GM12878 (cell line): ENCODE measurements around the gene OXA1L. TPM values are rescaled to one million over a fixed set of nuclear protein-coding genes. Genes with fewer than 3 reads are reported as not detected.

Source experiments
- BHLHE40 ChIP-seq, 2 experiments: fragments of 450-650 bp in 1 of 2; IDR thresholded peaks; 2 replicates each; pipeline ENCODE4 v1.6.1; 2011 to 2017; ENCODE audit warnings: low read depth in 2 of 2, borderline replicate concordance in 1 of 2, improper control_type of control experiment in 1 of 2, low read length in 1 of 2, mild to moderate bottlenecking in 1 of 2
- CBX3 ChIP-seq: fragments of 200-600 bp; sonication (generic); IDR thresholded peaks from 2 replicates; pipeline ENCODE4 v1.6.1; 2016; ENCODE audit warnings: low read depth, borderline replicate concordance
- EZH2 ChIP-seq: IDR thresholded peaks from 2 replicates; pipeline ENCODE4 v1.6.1; 2012; ENCODE audit warnings: low read depth, mild to moderate bottlenecking, control low read depth, inconsistent platforms, low read length, borderline replicate concordance; ENCODE audit not compliant: control insufficient read depth
- GATAD2B ChIP-seq: fragments of 450-650 bp; conservative IDR thresholded peaks from 2 replicates; pipeline ENCODE4 v1.6.1; 2017; ENCODE audit warnings: low read depth, mild to moderate bottlenecking, moderate library complexity
- IKZF2 ChIP-seq, 2 experiments: fragments of 450-650 bp; IDR thresholded peaks; 2 replicates each; pipeline ENCODE4 v1.6.1; 2017; ENCODE audit warnings: mild to moderate bottlenecking in 2 of 2, moderate library complexity in 2 of 2
- MEF2A ChIP-seq: IDR thresholded peaks from 2 replicates; pipeline ENCODE4 v1.6.1; 2011; ENCODE audit warnings: low read depth, mild to moderate bottlenecking, low read length, moderate library complexity; ENCODE audit not compliant: insufficient read depth
- MXI1 ChIP-seq: fragments of 150-350 bp; IDR thresholded peaks from 2 replicates; pipeline ENCODE4 v1.6.1; 2011; ENCODE audit warnings: low read depth, mild to moderate bottlenecking, inconsistent platforms, low read length, improper control_type of control experiment
- NBN ChIP-seq: fragments of 450-650 bp; IDR thresholded peaks from 2 replicates; pipeline ENCODE4 v1.6.1; 2016
- PML ChIP-seq: IDR thresholded peaks from 2 replicates; pipeline ENCODE4 v1.6.1; 2012; ENCODE audit warnings: low read length, inconsistent platforms
- RAD21 ChIP-seq: IDR thresholded peaks from 2 replicates; pipeline ENCODE4 v1.6.1; 2011; ENCODE audit warnings: mild to moderate bottlenecking, low read depth, low read length, moderate library complexity; ENCODE audit not compliant: insufficient read depth
- SIN3A ChIP-seq: IDR thresholded peaks from 2 replicates; pipeline ENCODE4 v1.6.1; 2012; ENCODE audit warnings: low read depth, low read length, improper control_type of control experiment
- TCF12 ChIP-seq: IDR thresholded peaks from 2 replicates; pipeline ENCODE4 v1.6.1; 2011; ENCODE audit warnings: low read depth, mild to moderate bottlenecking, low read length
- ZNF207 ChIP-seq: fragments of 450-650 bp; IDR thresholded peaks from 2 replicates; pipeline ENCODE4 v1.6.1; 2014; ENCODE audit warnings: antibody characterized with exemption, mild to moderate bottlenecking, borderline replicate concordance
- ZNF24 ChIP-seq: fragments of 450-650 bp; IDR thresholded peaks from 2 replicates; pipeline ENCODE4 v1.6.1; 2017; ENCODE audit warnings: antibody characterized with exemption, mild to moderate bottlenecking
- polyA plus RNA-seq, 11 experiments: library from polyadenylated mRNA; depleted of rRNA in 4 of 11; unstranded in 6 of 11; stranded (reverse) in 5 of 11; fragments of >200 nt; fragmentation: Nextera tagmentation in 4 of 11; fragmentation: Illumina TruSeq in 1 of 11; extraction: Ambion mirVana in 4 of 11; extraction: Trizol in 1 of 11; gene quantifications; 1 replicate in 1 of 11; 2 replicates in 10 of 11; pipeline versions ENCODE4 v1.2.1 to v1.2.3, GENCODE V29; 2011 to 2016; ENCODE audit warnings: inconsistent platforms in 2 of 11, missing spikeins in 2 of 11, low read depth in 1 of 11
- total RNA-seq, 4 experiments: library from RNA; depleted of rRNA in 3 of 4; stranded (reverse); fragments of >200 nt in 3 of 4; fragmentation: Illumina TruSeq in 1 of 4; extraction: Trizol in 1 of 4; gene quantifications; 2 replicates each; pipeline versions ENCODE4 v1.2.1 to v1.2.3, GENCODE V29; 2013 to 2021
- TF ChIP-seq, protein P1 (sequence below): fragments of 450-650 bp; IDR thresholded peaks from 2 replicates; pipeline ENCODE4 v1.6.1; 2017; ENCODE audit warnings: mild to moderate bottlenecking, low read depth, inconsistent platforms; ENCODE audit not compliant: poor library complexity, severe bottlenecking
- TF ChIP-seq, protein P2 (sequence below): IDR thresholded peaks from 2 replicates; pipeline ENCODE4 v1.6.1; 2011; ENCODE audit warnings: borderline replicate concordance, low read depth, mild to moderate bottlenecking, moderate library complexity, low read length; ENCODE audit not compliant: insufficient read depth, poor library complexity, severe bottlenecking
- TF ChIP-seq, protein P3 (sequence below): fragments of 450-650 bp; IDR thresholded peaks from 2 replicates; pipeline ENCODE4 v1.6.1; 2018; ENCODE audit warnings: mild to moderate bottlenecking, low read depth, moderate library complexity; ENCODE audit not compliant: partially characterized antibody
- TF ChIP-seq, protein P4 (sequence below): IDR thresholded peaks from 2 replicates; pipeline ENCODE4 v1.6.1; 2012; ENCODE audit warnings: mild to moderate bottlenecking, low read depth, low read length

The OXA1L gene
- total and polyA plus RNA-seq, 10 of the 15 experiments (the other 5 are each of a cell fraction or from before 2014, with no cell fraction given): 105 to 289 (median 146) TPM

DNA sequence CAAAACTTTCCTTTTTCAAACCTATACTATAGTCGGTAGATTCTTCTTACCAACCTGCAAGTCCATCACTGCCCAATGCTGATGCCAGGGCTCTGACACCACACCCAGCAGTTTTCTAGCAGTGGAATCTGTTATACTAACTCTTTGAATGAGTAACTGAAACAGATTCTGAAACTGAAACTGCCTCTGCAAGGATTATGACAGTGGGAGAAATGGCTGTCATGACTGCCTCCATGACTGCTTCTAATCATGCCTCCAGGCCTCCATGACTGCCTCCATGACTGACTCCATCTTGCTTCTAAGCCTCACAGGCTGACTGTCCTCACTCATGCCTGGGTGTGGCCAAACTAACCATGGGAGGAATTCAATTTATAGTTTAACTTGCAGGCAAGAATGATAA is 29.4 kb upstream of the OXA1L start (continued):
- TF ChIP-seq, protein P1, sequence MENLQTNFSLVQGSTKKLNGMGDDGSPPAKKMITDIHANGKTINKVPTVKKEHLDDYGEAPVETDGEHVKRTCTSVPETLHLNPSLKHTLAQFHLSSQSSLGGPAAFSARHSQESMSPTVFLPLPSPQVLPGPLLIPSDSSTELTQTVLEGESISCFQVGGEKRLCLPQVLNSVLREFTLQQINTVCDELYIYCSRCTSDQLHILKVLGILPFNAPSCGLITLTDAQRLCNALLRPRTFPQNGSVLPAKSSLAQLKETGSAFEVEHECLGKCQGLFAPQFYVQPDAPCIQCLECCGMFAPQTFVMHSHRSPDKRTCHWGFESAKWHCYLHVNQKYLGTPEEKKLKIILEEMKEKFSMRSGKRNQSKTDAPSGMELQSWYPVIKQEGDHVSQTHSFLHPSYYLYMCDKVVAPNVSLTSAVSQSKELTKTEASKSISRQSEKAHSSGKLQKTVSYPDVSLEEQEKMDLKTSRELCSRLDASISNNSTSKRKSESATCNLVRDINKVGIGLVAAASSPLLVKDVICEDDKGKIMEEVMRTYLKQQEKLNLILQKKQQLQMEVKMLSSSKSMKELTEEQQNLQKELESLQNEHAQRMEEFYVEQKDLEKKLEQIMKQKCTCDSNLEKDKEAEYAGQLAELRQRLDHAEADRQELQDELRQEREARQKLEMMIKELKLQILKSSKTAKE: no peak
- no peak for TF ChIP-seq GATAD2B
- TF ChIP-seq, protein P2, sequence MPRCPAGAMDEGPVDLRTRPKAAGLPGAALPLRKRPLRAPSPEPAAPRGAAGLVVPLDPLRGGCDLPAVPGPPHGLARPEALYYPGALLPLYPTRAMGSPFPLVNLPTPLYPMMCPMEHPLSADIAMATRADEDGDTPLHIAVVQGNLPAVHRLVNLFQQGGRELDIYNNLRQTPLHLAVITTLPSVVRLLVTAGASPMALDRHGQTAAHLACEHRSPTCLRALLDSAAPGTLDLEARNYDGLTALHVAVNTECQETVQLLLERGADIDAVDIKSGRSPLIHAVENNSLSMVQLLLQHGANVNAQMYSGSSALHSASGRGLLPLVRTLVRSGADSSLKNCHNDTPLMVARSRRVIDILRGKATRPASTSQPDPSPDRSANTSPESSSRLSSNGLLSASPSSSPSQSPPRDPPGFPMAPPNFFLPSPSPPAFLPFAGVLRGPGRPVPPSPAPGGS: no peak
- TF ChIP-seq PML: no peak
- no peak for TF ChIP-seq BHLHE40 (IDR thresholded peaks at IDR 0.05; ENCODE audit: borderline replicate concordance in 1 of 2, low read depth in 2 of 2, low read length in 1 of 2)
- TF ChIP-seq MEF2A: no peak
- 0 out of 2 replicates have a peak, but pooled peaks have one; percentile 8 for TF ChIP-seq ZNF24
- TF ChIP-seq SIN3A: no peak
- no peak for TF ChIP-seq ZNF207
- no peak for TF ChIP-seq CBX3
- no peak for TF ChIP-seq EZH2
- TF ChIP-seq, protein P3, sequence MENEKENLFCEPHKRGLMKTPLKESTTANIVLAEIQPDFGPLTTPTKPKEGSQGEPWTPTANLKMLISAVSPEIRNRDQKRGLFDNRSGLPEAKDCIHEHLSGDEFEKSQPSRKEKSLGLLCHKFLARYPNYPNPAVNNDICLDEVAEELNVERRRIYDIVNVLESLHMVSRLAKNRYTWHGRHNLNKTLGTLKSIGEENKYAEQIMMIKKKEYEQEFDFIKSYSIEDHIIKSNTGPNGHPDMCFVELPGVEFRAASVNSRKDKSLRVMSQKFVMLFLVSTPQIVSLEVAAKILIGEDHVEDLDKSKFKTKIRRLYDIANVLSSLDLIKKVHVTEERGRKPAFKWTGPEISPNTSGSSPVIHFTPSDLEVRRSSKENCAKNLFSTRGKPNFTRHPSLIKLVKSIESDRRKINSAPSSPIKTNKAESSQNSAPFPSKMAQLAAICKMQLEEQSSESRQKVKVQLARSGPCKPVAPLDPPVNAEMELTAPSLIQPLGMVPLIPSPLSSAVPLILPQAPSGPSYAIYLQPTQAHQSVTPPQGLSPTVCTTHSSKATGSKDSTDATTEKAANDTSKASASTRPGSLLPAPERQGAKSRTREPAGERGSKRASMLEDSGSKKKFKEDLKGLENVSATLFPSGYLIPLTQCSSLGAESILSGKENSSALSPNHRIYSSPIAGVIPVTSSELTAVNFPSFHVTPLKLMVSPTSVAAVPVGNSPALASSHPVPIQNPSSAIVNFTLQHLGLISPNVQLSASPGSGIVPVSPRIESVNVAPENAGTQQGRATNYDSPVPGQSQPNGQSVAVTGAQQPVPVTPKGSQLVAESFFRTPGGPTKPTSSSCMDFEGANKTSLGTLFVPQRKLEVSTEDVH: no peak
- TF ChIP-seq MXI1: no peak
- no peak for TF ChIP-seq RAD21
- no peak for TF ChIP-seq NBN
- peak; percentile 14 to 45; a peak in 2 of 4 replicates for TF ChIP-seq IKZF2 (IDR thresholded peaks at IDR 0.05)
- TF ChIP-seq, protein P4, sequence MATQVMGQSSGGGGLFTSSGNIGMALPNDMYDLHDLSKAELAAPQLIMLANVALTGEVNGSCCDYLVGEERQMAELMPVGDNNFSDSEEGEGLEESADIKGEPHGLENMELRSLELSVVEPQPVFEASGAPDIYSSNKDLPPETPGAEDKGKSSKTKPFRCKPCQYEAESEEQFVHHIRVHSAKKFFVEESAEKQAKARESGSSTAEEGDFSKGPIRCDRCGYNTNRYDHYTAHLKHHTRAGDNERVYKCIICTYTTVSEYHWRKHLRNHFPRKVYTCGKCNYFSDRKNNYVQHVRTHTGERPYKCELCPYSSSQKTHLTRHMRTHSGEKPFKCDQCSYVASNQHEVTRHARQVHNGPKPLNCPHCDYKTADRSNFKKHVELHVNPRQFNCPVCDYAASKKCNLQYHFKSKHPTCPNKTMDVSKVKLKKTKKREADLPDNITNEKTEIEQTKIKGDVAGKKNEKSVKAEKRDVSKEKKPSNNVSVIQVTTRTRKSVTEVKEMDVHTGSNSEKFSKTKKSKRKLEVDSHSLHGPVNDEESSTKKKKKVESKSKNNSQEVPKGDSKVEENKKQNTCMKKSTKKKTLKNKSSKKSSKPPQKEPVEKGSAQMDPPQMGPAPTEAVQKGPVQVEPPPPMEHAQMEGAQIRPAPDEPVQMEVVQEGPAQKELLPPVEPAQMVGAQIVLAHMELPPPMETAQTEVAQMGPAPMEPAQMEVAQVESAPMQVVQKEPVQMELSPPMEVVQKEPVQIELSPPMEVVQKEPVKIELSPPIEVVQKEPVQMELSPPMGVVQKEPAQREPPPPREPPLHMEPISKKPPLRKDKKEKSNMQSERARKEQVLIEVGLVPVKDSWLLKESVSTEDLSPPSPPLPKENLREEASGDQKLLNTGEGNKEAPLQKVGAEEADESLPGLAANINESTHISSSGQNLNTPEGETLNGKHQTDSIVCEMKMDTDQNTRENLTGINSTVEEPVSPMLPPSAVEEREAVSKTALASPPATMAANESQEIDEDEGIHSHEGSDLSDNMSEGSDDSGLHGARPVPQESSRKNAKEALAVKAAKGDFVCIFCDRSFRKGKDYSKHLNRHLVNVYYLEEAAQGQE: no peak
- TF ChIP-seq TCF12: no peak
- TF ChIP-seq, all 136 proteins: peak for 16
